GM18511 (cell line): ENCODE results near the gene MYT1.

Source experiments
- ATAC-seq: cut with Tn5 transposase; IDR thresholded peaks from one replicate; pipeline ENCODE4 v1.9.1; 2021; ENCODE audit warnings: mild to moderate bottlenecking, moderate library complexity; ENCODE audit not compliant: unreplicated experiment

The MYT1 gene

DNA sequence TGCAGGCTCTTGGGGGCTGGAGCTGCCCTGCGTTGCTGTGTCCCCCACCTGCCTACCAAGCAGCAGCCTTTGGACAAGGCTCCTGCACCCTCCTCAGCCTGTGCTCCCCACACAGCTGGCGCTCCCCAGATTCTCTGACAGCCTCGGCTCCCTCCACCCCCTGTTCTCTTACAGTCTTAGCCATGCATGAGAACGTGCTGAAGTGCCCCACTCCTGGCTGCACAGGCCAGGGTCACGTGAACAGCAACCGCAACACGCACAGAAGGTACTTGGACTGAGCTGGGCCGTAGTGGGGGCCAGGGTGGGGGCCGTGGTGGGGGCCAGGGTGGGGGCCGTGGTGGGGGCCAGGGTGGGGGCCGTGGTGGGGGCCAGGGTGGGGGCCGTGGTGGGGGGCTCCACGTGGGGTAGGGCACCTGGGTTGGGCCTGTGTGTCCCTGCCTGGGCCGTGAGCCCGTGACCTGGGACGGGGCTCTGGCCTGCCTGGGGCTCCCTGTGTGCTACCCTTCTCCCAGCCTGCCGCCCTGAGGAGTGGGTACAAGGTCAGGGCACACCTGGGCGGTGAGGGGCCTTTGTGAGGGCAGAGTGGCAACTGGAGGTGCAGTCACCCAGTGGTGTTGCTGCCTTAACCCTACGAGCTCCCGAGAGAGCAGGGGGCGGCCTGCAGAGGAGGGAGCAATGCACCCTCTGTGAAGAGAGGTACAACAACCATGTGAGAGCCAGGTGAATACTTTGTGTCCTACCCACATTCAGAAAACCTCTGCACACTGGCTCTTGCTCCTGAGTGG, 47.8 kb downstream of the MYT1 start:
- ATAC-seq, result no peak

DNA sequence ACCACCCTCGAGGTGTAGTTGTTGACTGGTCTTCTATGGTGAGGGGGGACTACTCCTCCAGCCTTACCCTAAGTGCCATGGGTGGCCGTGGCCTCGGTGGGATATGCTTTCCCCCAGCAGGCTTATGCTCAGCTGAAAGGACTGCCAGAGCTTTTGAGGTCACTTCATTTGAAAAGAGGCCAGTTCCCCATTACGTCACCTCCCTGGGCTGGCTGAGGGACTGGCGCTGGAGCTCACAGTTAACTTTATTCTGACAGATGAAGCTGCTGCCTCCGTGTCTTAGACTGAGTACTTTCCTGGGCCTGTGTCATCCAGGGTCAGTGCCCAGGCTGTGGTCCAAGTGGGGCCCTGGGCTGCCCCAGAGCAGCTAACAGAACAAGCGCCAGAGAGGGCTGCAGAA, 48.5 kb downstream of the MYT1 start:
- no peak for ATAC-seq

DNA sequence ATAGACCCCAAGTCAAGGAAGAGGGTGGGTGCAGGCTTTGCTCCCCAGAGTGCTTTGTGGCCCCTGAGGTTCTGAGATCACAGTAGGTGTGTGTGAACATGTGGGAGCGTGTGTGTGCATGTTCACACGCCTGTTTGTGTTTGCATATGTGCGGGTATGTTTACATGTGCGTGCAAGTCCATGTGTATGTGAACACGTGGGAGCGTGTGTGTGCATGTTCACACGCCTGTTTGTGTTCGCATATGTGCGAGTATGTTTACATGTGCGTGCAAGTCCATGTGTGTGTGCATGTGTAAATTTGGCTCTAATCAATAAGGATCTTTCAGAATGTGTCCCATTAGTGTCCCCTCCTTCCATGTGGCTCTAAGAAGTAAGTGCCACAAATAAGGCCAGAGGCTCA, 49.9 kb downstream of the MYT1 start:
- no peak for ATAC-seq

DNA sequence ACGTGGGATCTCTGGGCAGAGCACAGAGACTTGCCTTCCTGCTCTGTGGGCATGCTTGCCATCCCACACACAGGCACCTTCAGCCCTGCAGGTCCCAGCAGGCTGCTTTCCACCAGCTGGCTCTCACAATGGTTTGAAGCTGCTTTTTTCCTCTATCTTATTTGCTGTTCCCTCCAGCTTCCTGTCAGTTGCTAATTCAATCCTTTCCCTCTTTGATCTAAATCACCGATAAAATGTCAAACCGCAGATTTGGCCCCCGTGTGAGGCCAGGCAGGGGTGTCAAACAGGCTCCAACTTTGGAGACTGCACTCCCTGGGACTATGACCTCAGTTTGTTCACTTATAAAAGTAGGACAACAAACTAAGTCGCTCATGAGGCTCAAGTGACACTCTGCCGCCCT, 50.7 kb downstream of the MYT1 start:
- ATAC-seq, result no peak

DNA sequence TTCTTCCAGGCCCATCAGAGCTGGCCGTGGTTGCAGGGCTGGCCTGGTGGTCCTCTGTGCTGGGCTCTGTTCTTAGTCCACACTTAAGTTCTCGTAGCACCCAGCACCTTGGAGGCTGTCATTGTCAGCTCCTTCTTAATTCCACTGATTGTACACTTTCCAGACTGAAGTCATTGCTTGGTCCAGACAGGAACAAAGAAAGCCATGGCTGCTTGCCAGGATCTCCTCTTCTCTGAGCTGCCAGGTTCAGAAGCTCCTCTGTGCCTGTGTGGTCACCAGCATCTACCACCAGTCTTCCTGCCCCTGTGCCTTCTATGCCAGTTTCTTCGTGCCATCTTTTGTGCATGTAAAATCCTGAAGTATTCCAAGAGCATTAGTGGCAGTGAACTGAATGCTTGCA, 51.8 kb downstream of the MYT1 start:
- ATAC-seq, result no peak

DNA sequence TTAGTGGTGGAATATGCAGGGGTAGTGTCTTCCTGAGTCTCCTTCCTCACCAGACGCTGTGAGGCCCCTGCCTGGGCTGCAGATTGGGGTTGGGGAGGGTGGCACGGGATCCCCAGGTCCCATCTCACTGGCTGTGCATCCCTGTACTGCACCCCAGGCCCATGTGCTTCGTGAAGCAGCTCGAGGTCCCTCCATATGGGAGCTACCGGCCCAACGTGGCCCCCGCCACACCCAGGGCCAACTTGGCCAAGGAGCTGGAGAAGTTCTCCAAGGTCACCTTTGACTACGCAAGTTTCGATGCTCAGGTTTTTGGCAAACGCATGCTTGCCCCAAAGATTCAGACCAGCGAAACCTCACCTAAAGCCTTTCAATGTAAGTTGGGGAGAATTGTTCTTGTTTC, 52.7 kb downstream of the MYT1 start:
- ATAC-seq, result no peak

DNA sequence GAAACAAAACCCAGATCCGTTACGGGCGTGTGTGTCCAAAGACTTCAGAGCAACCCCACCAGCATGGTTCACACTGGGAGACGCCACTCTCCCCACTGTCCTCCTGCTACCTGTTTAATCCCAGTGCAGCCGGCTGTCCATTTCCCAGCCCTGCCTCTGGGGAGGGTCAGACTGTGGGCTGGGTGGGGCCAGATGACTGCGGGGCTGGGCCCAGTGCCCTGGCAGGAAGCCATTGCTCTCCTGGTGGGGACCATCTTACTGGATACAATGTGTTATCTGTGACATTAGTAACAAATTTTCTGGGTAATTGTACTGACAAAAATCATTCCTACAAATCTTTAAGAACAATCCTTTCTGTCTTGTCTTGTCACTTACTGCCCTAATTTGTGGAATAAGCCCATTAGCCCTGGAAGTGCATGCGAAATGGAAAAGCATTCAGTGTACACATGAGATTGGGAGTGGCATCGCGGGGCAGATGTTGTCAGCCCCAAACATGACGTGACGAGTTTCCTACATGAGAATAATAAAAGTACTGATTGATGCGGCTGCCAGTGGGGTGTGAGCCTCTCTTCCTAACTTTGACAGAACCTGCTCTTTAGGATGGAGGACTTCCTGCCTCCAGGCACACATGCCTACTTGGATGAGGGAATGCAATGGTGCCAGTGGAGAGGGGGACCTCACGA, 53.4 kb downstream of the MYT1 start:
- no peak for ATAC-seq

DNA sequence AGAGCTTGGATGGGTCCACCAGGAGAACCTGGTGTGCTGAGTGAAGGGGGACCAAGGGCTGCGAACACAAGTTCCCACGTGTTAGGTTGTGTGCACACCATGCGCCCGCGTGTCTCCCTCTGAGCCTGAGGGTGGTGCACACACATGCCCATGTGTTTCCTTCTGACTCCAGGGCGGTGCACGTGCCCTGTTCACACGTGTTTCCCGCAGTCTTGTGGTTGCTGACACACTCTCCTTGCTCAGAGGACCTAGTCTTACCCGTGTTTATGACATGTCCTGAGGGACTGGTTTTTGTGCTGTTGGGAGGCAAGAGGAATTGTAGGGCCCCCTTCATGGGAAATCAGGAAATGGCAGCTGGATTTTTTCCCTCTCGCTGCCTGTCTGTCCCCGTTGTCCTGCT, 55.0 kb downstream of the MYT1 start:
- no peak for ATAC-seq

DNA sequence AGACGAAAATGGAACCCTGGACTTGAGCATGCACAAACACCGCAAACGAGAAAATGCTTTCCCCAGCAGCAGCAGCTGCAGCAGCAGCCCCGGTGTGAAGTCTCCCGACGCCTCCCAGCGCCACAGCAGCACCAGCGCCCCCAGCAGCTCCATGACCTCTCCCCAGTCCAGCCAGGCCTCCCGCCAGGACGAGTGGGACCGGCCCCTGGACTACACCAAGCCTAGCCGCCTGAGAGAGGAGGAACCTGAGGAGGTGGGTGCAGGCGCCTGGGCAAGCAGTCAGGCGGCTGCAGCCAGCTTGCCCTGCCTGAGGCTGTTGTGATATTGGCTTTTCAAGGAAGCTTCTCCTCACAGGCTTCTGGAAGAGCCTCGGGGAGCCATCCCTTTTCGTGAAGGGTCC, 55.5 kb downstream of the MYT1 start:
- ATAC-seq, result no peak

DNA sequence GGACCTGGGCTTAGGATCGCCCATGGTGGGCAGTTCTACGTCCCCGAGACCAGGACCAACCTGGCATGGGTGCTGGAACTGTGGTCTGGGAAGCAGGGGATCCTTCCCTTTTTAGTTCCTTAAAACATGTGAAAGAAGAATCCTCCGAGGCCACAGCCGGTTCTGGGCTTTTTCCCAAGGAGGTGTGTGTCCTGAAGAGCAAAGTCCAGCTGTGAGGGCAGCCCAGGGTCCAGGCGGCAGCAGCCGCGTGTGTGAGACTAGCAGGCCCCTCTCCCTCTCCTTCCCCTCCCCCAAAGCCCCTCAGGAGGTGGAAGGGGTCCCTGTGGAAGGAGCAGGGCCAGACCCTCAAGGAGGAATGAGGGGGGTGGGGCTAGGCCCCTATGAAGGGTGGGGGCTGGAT, 56.2 kb downstream of the MYT1 start:
- ATAC-seq, result no peak

DNA sequence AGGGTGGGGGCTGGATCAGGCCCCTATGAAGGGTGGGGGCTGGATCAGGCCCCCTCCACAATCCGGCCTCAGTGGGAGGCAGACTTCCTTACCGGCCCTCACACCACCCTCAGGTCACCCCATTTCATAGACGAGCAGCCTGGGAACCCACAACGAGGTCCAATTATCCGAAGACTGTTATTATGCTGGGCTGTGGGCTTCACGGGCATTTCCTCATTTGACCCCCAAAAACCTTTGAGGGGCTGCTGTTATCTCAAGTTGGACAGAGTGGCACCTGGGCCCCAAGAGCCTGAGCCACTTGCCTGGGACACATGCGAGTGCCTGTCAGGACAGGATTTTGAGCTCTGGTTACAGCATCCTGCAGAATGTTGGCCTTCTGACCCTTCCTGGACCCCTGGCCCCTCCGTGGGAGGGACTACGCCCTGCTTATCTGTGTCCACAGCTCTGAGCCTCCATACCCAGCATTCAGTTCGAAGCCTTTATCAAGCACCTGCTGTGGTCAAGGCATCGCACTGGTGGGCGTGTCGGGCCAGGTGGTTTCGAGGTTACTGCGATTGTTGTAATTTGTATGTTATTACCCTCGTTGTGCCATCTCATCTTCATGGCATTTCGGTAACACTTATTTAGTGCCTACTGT, 56.8 kb downstream of the MYT1 start:
- no peak for ATAC-seq

DNA sequence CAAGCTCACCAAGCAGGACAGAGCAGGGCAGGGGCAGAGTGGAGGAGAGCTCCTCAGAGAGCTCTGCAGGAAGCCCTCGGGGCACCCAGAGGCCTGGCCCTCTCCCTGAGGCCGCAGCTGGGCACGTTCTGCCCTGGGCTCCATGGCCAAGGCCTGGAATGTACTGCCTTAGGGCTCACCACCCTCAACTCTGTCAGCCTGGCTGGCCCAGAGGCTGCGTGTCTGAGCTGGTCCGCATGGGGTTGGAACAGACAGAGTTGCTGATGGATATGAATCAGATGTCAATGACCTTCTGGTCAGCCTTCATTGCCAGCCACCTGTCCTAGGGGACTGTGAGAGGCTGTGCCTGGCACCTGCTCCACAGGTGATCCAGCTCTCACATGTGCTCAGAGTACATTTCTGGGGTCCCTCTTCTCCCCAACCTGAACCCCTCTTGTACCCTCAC, 58.1 kb downstream of the MYT1 start:
- no peak for ATAC-seq

DNA sequence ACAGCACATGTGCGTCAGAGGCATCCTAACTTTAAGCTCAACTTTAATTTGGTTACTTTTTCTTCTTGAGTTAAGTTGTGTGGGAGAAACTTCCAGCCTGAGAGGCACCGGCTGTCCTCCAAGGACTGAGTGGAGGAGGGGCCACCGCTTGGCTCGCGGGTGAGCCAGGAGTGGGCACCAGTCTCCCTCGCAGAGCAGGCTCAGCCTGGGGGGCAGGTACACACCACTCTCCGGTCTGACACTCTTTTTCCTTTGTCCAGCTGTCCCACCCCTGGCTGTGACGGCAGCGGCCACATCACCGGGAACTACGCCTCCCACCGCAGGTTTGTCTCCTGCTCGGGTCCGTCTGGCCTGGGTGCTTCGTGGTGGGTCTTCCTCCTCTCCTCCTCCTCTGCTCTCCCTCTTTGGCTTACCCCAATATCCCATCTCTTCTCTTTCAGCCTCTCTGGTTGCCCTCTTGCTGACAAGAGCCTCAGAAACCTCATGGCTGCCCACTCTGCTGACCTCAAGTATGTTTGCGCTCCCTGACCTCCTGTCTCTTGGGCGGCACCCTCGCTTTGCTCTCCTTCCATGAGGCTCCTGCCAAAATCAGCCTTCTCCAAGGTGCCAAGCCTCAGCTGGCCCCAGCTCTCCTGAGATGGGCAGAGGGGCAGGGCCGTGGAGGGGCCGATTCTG, 58.7 kb downstream of the MYT1 start:
- ATAC-seq, result no peak

DNA sequence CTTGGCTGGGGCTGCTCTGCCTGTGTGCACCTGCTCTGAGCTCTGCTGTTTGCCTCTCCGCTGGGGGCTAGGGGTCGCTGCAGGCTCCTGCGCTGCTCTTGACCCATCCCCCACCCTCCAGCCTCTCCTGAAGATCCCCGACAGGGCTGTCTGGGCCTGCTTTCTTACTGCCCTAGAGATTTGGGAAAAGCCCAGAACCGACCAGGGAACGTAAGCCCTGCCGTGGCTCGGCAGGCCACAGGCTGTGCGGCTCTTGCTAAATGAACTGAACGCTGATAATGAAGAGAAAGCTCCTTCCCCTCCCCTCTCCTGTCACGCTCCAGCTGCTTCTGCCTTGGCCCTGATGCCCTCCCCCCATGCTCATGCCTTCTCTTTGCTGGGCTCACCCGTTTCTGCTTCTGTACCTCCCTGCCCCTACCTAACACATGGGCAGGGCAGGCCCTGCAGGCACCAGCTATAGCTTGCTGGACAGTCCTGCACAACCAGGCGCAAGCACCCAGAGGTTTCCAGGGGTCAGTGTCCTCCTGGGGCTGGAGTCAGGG, 59.3 kb downstream of the MYT1 start:
- ATAC-seq, result no peak

DNA sequence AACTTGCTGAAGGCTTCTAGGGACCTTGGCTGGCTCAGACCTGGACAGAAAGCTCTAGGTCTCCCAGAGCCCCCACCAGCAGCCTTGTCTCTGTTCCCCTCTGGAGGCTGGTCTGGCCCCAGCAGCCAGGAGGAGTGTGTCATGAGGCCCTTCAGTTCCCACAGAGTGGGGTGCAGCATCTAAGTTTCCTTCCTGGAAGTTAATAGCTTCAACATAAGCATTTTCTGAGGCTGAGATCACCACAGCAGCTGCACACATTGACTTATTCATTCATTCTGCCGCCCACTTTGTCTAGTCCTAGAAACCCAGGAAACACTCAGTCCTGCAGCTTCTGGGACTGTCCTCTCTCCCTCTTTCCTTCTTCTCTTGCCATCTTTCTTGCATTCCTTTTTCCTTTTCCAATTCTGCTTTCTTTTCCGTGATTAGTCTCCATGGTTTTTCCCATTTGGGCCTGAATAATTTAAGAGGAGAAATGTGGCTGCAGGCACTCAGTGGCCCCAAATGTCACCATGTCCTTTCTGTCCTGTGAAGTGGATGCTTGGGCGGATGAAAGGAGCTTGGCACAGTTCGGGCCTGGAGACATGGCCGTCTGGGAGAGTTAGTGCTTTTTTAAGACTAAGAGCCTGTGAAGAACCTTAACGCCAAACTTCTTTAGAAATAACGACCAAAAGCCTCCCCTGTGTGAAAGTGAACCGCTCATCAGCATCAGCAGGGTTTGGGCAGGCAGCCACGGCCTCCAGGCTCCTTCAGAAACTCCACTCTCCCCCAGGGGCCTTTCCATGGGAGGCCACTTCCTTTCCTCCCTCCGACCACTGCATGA, 60.3 kb downstream of the MYT1 start:
- no peak for ATAC-seq

DNA sequence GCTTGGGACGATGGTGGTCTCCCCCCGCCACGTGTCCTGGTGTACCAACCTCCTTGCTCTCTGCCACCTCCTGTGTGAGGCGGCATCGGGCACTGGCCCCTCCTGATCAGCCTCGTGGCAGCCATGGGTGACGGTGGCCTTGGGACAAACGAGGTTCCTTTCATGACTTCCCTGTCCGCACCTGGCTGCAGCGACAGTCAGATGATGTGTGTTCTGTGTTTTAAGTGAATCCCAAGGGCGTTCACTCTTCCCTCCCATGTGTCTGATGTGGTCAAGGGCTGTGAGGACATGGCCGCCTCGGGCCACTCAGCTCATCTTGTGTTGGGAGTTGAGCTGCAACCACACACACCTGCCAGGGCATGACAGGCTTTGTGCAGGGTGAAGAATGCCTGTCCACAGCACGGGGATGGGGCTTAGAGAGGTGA, 60.9 kb downstream of the MYT1 start:
- no peak for ATAC-seq

DNA sequence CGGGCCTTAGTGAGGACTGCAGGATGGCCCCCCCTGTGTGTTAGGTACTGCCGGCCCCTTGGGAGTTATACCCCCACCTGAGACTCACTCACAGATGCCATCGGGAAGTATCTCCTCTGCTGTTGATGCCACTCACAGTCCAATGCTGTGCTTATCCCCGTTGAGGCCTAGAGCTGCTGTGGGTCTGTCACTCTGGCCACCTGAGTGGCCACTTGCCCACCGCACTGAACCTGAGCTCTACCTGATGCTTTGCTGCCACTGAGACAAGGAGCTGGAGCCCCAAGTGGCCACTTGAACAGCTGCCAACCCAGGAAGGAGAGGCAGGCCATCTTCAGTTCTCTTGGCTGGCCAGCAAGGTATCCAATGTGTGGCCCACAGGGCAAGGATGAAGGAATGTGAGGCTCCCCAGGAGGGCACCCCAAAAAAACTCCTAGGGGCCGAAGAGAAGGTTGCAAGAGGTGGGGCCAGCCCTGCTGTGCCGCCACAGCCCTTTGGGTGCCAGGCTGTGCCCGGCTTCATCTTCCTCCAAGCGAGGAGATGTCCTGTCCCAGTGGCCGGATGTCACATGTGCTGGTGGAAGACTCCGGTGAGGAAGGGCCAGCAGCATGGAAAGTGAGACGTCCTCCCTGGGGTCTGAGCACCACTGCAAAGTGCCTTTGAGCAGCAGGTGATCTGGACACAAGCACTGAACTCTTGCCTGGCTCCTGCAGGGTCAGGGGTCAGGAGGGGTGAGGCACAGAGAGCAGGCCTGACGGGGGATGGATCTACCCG, 61.8 kb downstream of the MYT1 start:
- ATAC-seq, result no peak

DNA sequence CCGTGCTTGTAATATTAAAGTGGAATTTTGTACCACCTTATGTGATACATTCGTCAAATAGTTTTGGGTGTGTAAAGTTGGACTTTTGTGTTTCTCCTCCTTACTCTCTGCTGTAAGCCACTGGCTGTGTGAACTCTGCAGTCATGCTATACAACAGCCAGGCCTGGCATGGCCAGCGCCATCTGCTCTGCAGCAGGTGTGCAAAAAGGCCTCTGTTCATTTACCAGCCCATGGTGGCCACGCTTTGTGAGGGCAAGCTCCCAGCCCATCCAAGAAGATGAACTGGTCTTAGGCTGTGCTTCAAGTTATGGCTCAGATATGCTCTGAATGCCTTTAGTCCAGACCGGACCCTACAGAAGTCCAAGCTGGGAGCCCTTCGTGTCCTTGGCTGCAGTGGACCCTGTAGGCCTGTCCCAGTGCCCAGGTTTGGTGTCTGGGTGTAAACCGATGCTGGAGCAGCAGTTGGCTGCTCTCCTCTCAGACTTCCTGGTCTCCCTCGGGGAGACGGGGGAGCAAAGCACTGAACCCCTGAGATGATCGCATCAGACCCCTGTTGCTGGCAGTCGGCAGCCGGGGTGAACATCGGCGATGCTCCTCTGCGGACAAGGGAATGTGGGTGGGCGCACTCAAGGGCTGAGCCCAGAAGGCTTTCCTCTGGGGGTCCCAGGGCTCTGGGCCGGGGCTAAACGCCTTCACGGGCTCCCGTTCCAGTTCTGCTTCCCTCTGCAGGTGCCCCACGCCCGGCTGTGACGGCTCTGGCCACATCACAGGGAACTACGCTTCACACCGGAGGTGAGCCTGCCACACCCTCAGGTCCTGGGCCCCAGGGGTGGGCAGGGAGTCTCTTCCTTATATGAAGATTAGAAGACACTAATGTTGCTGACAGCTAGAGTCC, 62.7 kb downstream of the MYT1 start:
- ATAC-seq, result no peak
